C4-2B (cell line): Measurements from ENCODE around the gene PTPRJ.

Experiments
- ZFX ChIP-seq: fragments of 450-650 bp; IDR thresholded peaks from 2 replicates; pipeline ENCODE4 v1.6.1; 2017
- TF ChIP-seq, protein P1 (sequence below): fragments of 450-650 bp; conservative IDR thresholded peaks from 2 replicates; pipeline ENCODE4 v1.5.1; 2017; ENCODE audit warnings: mild to moderate bottlenecking

GRCh38 chr11:48122246-48122645 is 141.9 kb downstream of the PTPRJ start:
- TF ChIP-seq, protein P1, sequence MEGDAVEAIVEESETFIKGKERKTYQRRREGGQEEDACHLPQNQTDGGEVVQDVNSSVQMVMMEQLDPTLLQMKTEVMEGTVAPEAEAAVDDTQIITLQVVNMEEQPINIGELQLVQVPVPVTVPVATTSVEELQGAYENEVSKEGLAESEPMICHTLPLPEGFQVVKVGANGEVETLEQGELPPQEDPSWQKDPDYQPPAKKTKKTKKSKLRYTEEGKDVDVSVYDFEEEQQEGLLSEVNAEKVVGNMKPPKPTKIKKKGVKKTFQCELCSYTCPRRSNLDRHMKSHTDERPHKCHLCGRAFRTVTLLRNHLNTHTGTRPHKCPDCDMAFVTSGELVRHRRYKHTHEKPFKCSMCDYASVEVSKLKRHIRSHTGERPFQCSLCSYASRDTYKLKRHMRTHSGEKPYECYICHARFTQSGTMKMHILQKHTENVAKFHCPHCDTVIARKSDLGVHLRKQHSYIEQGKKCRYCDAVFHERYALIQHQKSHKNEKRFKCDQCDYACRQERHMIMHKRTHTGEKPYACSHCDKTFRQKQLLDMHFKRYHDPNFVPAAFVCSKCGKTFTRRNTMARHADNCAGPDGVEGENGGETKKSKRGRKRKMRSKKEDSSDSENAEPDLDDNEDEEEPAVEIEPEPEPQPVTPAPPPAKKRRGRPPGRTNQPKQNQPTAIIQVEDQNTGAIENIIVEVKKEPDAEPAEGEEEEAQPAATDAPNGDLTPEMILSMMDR, result no peak
- no peak for TF ChIP-seq ZFX
